OCI-LY3 (cell line): ENCODE data around the gene CYP11A1.

Experiments
- H2AFZ ChIP-seq: fragments of 200-600, 300-600 bp; shearing (Covaris generic); 2 replicates; pipeline ENCODE4 v1.6.0; 2014; ENCODE audit warnings: antibody characterized with exemption, low read depth, low read length
- H3K27ac ChIP-seq: fragments of 200-600, 300-600 bp; sonication (generic); 2 replicates; pipeline ENCODE4 v1.5.1; 2014; ENCODE audit warnings: mild to moderate bottlenecking, low read length, moderate library complexity, mixed read lengths
- H3K27me3 ChIP-seq: fragments of 200-600, 300-600 bp; sonication (generic); 2 replicates; pipeline ENCODE4 v1.6.1; 2014; ENCODE audit warnings: low read depth, low read length, mixed read lengths
- H3K36me3 ChIP-seq: fragments of 200-600, 300-600 bp; sonication (generic); replicated peaks from 2 replicates; pipeline ENCODE3; 2014; ENCODE audit warnings: low read depth, low read length, mixed read lengths
- H3K4me1 ChIP-seq: fragments of 300-600, 200-600 bp; sonication (generic); 2 replicates; pipeline ENCODE4 v1.6.1; 2014; ENCODE audit warnings: low read length, mixed read lengths
- H3K4me2 ChIP-seq: fragments of 200-600, 300-600 bp; sonication (generic); 2 replicates; pipeline ENCODE4 v1.6.1; 2014; ENCODE audit warnings: low read length, mixed read lengths
- H3K4me3 ChIP-seq: fragments of 300-600, 200-600 bp; sonication (generic); 2 replicates; pipeline ENCODE4 v1.5.1; 2014; ENCODE audit warnings: antibody characterized with exemption, mild to moderate bottlenecking, low read length, moderate library complexity
- H3K79me2 ChIP-seq: fragments of 300-600, 200-600 bp; shearing (Covaris generic); 2 replicates; pipeline ENCODE4 v1.6.1; 2014; ENCODE audit warnings: mild to moderate bottlenecking, low read length, mixed read lengths
- H3K9ac ChIP-seq: fragments of 300-600, 200-600 bp; shearing (Covaris generic); 2 replicates; pipeline ENCODE4 v1.6.0; 2014; ENCODE audit warnings: mild to moderate bottlenecking, low read length, moderate library complexity
- H3K9me3 ChIP-seq: fragments of 200-600, 300-600 bp; shearing (Covaris generic); 2 replicates; pipeline ENCODE4 v1.6.1; 2014; ENCODE audit warnings: low read length, mixed read lengths; ENCODE audit not compliant: insufficient read depth
- H4K20me1 ChIP-seq: fragments of 200-600, 300-600 bp; sonication (generic); 2 replicates; pipeline ENCODE4 v1.6.1; 2016; ENCODE audit warnings: low read length, mixed read lengths; ENCODE audit not compliant: insufficient read depth
- EZH2phosphoT487 ChIP-seq: fragments of 200-600 bp; shearing (Covaris generic); IDR thresholded peaks from 2 replicates; pipeline ENCODE4 v1.6.1; 2018; ENCODE audit warnings: antibody characterized with exemption, mixed run types, low read depth
- TF ChIP-seq, protein P1 (sequence below): fragments of 200-600, 300-600 bp; sonication (generic); IDR thresholded peaks from 2 replicates; pipeline ENCODE4 v1.5.1; 2014; ENCODE audit warnings: antibody characterized with exemption, low read length, low read depth

CYP11A1 gene

GRCh38 chr15:74382004-74382816, 14.8 kb upstream of the CYP11A1 start:
- no peaks in the 10 kb centered on the region for H3K36me3 ChIP-seq
- H2AFZ ChIP-seq: no peak overlapping the region
- peaks cover 94% of the 10 kb centered on the region for H3K4me1 ChIP-seq
- H3K27me3 ChIP-seq: no peaks in the 10 kb centered on the region
- TF ChIP-seq, protein P1, sequence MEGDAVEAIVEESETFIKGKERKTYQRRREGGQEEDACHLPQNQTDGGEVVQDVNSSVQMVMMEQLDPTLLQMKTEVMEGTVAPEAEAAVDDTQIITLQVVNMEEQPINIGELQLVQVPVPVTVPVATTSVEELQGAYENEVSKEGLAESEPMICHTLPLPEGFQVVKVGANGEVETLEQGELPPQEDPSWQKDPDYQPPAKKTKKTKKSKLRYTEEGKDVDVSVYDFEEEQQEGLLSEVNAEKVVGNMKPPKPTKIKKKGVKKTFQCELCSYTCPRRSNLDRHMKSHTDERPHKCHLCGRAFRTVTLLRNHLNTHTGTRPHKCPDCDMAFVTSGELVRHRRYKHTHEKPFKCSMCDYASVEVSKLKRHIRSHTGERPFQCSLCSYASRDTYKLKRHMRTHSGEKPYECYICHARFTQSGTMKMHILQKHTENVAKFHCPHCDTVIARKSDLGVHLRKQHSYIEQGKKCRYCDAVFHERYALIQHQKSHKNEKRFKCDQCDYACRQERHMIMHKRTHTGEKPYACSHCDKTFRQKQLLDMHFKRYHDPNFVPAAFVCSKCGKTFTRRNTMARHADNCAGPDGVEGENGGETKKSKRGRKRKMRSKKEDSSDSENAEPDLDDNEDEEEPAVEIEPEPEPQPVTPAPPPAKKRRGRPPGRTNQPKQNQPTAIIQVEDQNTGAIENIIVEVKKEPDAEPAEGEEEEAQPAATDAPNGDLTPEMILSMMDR: peak; percentile 99
- no peak for TF ChIP-seq EZH2phosphoT487
- 0 out of 2 replicates have a peak overlapping the region, but pooled peaks have one; percentile 25 for H3K4me3 ChIP-seq
- H3K27ac ChIP-seq: peak overlapping the region; percentile 95
- H4K20me1 ChIP-seq: no peaks in the 10 kb centered on the region
- peak overlapping the region; percentile 89 for H3K9ac ChIP-seq
- peak overlapping the region; percentile 59 for H3K4me2 ChIP-seq
- no peaks in the 10 kb centered on the region for H3K9me3 ChIP-seq
- H3K79me2 ChIP-seq: peaks cover 23% of the 10 kb centered on the region

- Histone ChIP-seq H3K4me2 (no peak overlapping the region), H3K4me3 (no peak overlapping the region), H3K9me3 (no peaks in the 10 kb centered on the region), H3K79me2 (peaks cover 23% of the 10 kb centered on the region), H4K20me1 (no peaks in the 10 kb centered on the region), H3K9ac (no peak overlapping the region), H3K27ac (no peak overlapping the region), H3K27me3 (no peaks in the 10 kb centered on the region), H2AFZ (no peak overlapping the region), H3K36me3 (no peaks in the 10 kb centered on the region), H3K4me1 (peaks cover 94% of the 10 kb centered on the region)
- TF ChIP-seq, protein P1: no peak
- no peak for TF ChIP-seq EZH2phosphoT487
Measured at GRCh38 chr15:74381481-74381880, 14.0 kb upstream of the CYP11A1 start.

- no peak overlapping the region for H3K27ac ChIP-seq
Measured at GRCh38 chr15:74381190-74381453, 13.7 kb upstream of the CYP11A1 start.

More at GRCh38 chr15:74381190-74381453, 13.7 kb upstream of the CYP11A1 start:
- H3K4me2 ChIP-seq: no peak overlapping the region
- no peaks in the 10 kb centered on the region for H3K36me3 ChIP-seq
- no peak for TF ChIP-seq EZH2phosphoT487
- TF ChIP-seq, protein P1: no peak
- H2AFZ ChIP-seq: no peak overlapping the region
- H3K9me3 ChIP-seq: no peaks in the 10 kb centered on the region
- no peak overlapping the region for H3K9ac ChIP-seq
- H4K20me1 ChIP-seq: no peaks in the 10 kb centered on the region
- no peak overlapping the region for H3K4me3 ChIP-seq
- no peaks in the 10 kb centered on the region for H3K27me3 ChIP-seq
- peaks cover 19% of the 10 kb centered on the region for H3K79me2 ChIP-seq
- peaks cover 94% of the 10 kb centered on the region for H3K4me1 ChIP-seq
